ENCODE data around the gene IFITM1.

DNA sequence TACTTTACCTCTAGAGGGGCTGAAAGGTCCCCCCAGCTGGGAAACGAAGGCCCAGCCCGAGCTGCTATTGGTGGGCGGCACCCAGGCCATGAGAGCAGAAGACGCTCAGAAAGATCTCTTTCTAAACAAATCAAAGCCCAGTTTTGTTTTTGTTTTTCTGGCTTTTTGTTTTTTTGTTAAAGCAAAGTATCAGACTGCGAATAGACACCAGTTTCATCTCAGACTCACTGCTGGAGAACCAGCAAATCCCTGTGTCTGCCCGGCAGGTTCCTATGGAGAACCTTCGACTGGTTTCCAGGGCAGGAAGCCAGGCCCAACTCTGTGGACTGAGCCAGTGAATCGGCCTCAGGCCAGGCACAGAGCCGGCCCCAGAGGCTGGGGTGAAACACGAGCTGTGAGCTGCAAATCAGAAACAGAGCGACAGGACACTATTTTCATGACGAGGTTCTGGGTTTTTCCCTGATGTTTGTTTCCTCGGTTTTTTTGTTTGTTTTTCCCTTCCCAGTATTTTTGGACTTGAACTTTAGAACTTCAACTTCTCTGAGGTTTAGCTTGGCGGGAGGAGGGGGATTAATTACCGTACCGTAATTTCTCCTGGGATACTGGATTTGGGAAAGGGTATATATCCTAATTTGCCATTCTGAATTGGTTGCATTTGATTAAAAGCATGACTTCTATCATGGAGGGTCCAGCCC is 39.5 kb downstream of the IFITM1 start:
- no peak for TF ChIP-seq ETV6 (CRISPR knock-in tag; IDR thresholded peaks at IDR 0.05)
- TF ChIP-seq, protein P1, sequence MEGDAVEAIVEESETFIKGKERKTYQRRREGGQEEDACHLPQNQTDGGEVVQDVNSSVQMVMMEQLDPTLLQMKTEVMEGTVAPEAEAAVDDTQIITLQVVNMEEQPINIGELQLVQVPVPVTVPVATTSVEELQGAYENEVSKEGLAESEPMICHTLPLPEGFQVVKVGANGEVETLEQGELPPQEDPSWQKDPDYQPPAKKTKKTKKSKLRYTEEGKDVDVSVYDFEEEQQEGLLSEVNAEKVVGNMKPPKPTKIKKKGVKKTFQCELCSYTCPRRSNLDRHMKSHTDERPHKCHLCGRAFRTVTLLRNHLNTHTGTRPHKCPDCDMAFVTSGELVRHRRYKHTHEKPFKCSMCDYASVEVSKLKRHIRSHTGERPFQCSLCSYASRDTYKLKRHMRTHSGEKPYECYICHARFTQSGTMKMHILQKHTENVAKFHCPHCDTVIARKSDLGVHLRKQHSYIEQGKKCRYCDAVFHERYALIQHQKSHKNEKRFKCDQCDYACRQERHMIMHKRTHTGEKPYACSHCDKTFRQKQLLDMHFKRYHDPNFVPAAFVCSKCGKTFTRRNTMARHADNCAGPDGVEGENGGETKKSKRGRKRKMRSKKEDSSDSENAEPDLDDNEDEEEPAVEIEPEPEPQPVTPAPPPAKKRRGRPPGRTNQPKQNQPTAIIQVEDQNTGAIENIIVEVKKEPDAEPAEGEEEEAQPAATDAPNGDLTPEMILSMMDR (IDR thresholded peaks at IDR 0.05), result no peak
- TF ChIP-seq, protein P2, sequence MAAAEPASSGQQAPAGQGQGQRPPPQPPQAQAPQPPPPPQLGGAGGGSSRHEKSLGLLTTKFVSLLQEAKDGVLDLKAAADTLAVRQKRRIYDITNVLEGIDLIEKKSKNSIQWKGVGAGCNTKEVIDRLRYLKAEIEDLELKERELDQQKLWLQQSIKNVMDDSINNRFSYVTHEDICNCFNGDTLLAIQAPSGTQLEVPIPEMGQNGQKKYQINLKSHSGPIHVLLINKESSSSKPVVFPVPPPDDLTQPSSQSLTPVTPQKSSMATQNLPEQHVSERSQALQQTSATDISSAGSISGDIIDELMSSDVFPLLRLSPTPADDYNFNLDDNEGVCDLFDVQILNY (CRISPR knock-in tag; IDR thresholded peaks at IDR 0.05), result no peak
- TF ChIP-seq GABPB1 (CRISPR knock-in tag; IDR thresholded peaks at IDR 0.05), result no peak
- TF ChIP-seq FOXP1 (CRISPR knock-in tag; IDR thresholded peaks at IDR 0.05; ENCODE audit: borderline replicate concordance), result no peak
- TF ChIP-seq ZNF416 (CRISPR knock-in tag; IDR thresholded peaks at IDR 0.05), result no peak
- no peak for TF ChIP-seq JUN (CRISPR knock-in tag; IDR thresholded peaks at IDR 0.05)
- TF ChIP-seq SMAD3 (CRISPR knock-in tag; IDR thresholded peaks at IDR 0.05; ENCODE audit: borderline replicate concordance), result no peak
- no peak for TF ChIP-seq ZNF396 (CRISPR knock-in tag; IDR thresholded peaks at IDR 0.05; ENCODE audit: borderline replicate concordance)
- no peak for TF ChIP-seq IRF2 (CRISPR knock-in tag; IDR thresholded peaks at IDR 0.05; ENCODE audit: borderline replicate concordance, low read depth)
- TF ChIP-seq, protein P3, sequence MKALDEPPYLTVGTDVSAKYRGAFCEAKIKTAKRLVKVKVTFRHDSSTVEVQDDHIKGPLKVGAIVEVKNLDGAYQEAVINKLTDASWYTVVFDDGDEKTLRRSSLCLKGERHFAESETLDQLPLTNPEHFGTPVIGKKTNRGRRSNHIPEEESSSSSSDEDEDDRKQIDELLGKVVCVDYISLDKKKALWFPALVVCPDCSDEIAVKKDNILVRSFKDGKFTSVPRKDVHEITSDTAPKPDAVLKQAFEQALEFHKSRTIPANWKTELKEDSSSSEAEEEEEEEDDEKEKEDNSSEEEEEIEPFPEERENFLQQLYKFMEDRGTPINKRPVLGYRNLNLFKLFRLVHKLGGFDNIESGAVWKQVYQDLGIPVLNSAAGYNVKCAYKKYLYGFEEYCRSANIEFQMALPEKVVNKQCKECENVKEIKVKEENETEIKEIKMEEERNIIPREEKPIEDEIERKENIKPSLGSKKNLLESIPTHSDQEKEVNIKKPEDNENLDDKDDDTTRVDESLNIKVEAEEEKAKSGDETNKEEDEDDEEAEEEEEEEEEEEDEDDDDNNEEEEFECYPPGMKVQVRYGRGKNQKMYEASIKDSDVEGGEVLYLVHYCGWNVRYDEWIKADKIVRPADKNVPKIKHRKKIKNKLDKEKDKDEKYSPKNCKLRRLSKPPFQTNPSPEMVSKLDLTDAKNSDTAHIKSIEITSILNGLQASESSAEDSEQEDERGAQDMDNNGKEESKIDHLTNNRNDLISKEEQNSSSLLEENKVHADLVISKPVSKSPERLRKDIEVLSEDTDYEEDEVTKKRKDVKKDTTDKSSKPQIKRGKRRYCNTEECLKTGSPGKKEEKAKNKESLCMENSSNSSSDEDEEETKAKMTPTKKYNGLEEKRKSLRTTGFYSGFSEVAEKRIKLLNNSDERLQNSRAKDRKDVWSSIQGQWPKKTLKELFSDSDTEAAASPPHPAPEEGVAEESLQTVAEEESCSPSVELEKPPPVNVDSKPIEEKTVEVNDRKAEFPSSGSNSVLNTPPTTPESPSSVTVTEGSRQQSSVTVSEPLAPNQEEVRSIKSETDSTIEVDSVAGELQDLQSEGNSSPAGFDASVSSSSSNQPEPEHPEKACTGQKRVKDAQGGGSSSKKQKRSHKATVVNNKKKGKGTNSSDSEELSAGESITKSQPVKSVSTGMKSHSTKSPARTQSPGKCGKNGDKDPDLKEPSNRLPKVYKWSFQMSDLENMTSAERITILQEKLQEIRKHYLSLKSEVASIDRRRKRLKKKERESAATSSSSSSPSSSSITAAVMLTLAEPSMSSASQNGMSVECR (CRISPR knock-in tag; IDR thresholded peaks at IDR 0.05; ENCODE audit: borderline replicate concordance), result no peak
- TF ChIP-seq CREB1 (CRISPR knock-in tag; IDR thresholded peaks at IDR 0.05), result no peak
